Measurements from ENCODE around the gene CBX1. TPM values are rescaled to one million over a fixed set of nuclear protein-coding genes. Genes with fewer than 3 reads are reported as not detected.

Gene CBX1
- total and polyA plus RNA-seq, 7 experiments from 2014 or later = 16.4 to 56.7 (median 26.1) TPM

DNA sequence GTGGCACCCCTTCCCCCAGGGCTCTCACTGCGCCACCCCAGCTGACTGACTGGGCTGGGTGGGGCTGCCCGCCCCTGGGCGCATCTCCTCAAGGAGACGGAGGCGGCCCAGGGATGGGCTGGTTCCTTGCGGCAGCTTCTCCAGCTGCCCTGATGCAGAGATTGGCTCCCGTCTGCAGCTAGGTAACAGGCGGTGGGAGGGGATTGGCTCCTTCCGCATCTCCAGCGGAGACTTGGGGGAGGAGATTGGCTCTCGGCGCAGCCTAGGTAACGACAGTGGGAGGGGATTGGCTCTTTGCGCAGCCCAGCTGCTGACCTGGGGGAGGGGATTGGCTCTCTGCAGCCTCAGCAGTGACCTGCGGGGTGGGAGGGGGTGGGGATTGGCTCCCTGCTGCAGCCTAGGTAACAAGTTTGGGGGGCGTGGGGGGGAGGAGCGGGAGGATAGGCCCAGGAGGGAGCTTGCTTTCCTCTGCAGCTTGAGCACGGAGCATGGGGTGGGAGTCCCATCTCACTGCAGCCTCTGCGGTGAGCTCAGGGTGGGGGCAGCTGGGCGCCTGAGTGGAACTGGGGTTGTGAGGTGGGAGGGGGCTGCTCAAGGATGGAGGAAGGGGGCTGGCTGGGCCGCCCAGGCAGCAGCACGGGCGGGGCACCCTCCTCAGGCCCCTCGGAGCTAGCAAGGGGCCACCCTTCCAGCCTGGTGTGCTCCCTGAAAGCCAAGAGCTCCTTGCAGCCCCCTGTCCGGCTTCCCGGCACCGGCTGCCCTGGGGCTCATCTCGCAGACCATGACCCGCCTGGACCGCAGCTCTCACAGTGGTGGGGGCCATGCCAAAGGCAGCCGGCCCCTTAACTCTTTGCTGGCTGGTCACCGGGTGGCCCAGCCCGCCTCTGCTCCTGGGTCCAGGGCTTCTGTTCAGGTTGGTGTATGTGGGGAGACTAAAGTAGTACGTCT lies 46.8 kb downstream of the CBX1 start:
- H3K9me3 Mint-ChIP-seq = no peaks in the 10 kb centered on the region

DNA sequence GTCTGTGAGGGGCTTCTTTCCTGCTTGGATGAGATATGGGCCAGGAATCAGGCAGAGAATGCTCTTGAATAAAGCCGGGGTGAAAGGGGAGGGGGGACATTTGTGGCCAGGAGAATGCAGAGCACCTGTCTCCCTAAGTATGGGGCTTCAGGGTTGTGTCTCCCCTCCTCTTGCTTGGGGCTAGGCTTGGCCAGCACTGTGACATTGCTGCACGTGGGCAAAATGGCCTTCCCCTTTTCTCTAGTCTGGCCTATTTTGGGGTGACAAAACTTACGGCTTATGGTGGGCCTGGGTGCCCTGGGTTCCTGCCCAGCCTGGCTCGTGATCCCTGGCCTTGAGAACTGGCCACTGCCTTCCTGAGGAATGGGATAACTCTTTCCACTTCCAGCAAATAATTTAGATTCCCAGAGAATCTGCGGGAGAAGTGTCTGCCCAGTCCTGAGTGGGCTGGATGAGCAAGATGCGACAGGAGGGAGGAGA lies 47.5 kb downstream of the CBX1 start:
- Mint-ChIP-seq H3K4me1 (peaks cover 37 to 64% (median 60%) of the 10 kb centered on the region in 7 donors), H3K4me3 (peak overlapping the region in 2 of 10 donors; percentile 20 to 28), H3K27me3 (no peaks in the 10 kb centered on the region), H3K27ac (peak overlapping the region in 3 of 9 donors; percentile 38 to 82 (median 48)), H3K9me3 (no peaks in the 10 kb centered on the region), H3K36me3 (peaks cover 4 to 38% (median 9%) of the 10 kb centered on the region in 5 donors)
- CTCF ChIA-PET = no interaction called here
- intact Hi-C loops (cut with micrococcal nuclease) = no loop called here
- peaks cover 0 to 79% (median 8%) of the 10 kb centered on the region in 3 experiments for H3K36me3 ChIP-seq (ENCODE audit: control insufficient read depth in 2 of 3, insufficient read depth in 3 of 3, low read length in 3 of 3)
- H3K27me3 ChIP-seq (ENCODE audit: control insufficient read depth in 2 of 2, insufficient read depth in 2 of 2, low read length in 2 of 2) = no peaks in the 10 kb centered on the region
- ATAC-seq (no peak), DNase-seq (no peak)
- POLR2A ChIA-PET = no interaction called here
- H3K27ac ChIP-seq (ENCODE audit: low read depth, low read length) = no peak overlapping the region
- H3K4me3 ChIP-seq (ENCODE audit: low read length) = no peak overlapping the region
- peaks cover 10 to 12% of the 10 kb centered on the region in 2 donors for H3K4me1 ChIP-seq (ENCODE audit: control insufficient read depth in 2 of 2, insufficient read depth in 2 of 2, low read length in 2 of 2)
- H3K9me3 ChIP-seq (ENCODE audit: control insufficient read depth in 2 of 3, low read length in 3 of 3) = no peaks in the 10 kb centered on the region

More for the DNA sequence above, 46.8 kb downstream of the CBX1 start:
- H3K9me3 ChIP-seq (ENCODE audit: control insufficient read depth in 2 of 3, low read length in 3 of 3) = no peaks in the 10 kb centered on the region
- DNase-seq (no peak), ATAC-seq (no peak)
- peaks cover 4 to 45% (median 12%) of the 10 kb centered on the region in 5 donors for H3K36me3 Mint-ChIP-seq
- CTCF ChIA-PET = no interaction called here
- intact Hi-C loops (cut with micrococcal nuclease) = no loop called here
- POLR2A ChIA-PET = no interaction called here
- peaks cover 5 to 86% (median 13%) of the 10 kb centered on the region in 3 experiments for H3K36me3 ChIP-seq (ENCODE audit: control insufficient read depth in 2 of 3, insufficient read depth in 3 of 3, low read length in 3 of 3)
- peak overlapping the region in 4 of 9 donors; percentile 5 to 83 (median 52) for H3K27ac Mint-ChIP-seq
- no peak overlapping the region for H3K27ac ChIP-seq (ENCODE audit: low read depth, low read length)
- H3K4me3 ChIP-seq (ENCODE audit: low read length) = no peak overlapping the region
- H3K4me1 ChIP-seq (ENCODE audit: control insufficient read depth in 2 of 2, insufficient read depth in 2 of 2, low read length in 2 of 2) = peaks cover 4 to 5% of the 10 kb centered on the region in 2 donors
- peak overlapping the region in 1 of 10 donors; percentile 71 for H3K4me3 Mint-ChIP-seq
- H3K4me1 Mint-ChIP-seq = peaks cover 32 to 61% (median 55%) of the 10 kb centered on the region in 7 donors
- H3K27me3 ChIP-seq (ENCODE audit: control insufficient read depth in 2 of 2, insufficient read depth in 2 of 2, low read length in 2 of 2) = no peaks in the 10 kb centered on the region
- no peaks in the 10 kb centered on the region for H3K27me3 Mint-ChIP-seq

DNA sequence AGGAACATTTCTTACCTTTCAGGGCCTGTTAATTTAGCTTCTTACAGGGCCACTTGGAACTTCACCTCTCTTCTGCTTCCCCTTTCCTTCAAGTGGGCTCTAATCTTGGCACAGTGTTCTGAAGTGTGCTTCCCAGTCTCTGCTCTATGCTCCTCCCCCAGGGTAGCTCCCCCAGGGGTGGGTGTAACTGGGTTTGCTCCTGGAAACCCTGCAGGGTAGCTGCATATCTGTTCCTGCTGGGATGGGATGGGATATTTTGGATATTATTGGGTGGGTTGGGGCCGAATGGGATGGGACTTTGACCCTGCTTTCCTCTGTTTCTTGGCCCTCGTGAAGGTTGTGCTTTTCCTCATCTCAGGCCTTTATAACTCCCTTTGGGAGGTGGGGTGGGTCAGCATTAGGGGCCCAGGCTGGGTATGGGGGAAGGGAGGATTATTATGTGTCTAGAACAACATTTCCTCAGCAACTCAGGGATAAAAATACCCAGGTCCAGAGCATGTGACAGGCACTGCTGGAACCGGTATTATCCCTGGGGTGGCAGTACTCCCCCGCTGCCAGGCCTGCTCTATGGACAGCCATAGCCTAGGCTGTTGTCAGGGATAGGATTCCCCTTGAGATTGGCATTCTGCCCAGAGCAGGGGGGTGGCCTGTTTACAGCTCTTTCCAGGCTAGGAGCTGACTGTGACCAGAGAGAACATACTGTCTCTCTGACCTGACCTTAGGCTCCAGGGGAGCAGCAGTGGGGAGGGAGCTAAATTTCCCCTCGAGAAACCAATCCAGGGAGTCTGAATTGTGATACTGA lies 48.1 kb downstream of the CBX1 start:
- H3K36me3 Mint-ChIP-seq = peaks cover 4 to 33% (median 5%) of the 10 kb centered on the region in 5 donors
- intact Hi-C loops (cut with micrococcal nuclease) = no loop called here
- Histone ChIP-seq H3K9me3 (ENCODE audit: control insufficient read depth in 2 of 3, low read length in 3 of 3) (no peaks in the 10 kb centered on the region), H3K27ac (ENCODE audit: low read depth, low read length) (no peak overlapping the region), H3K4me1 (ENCODE audit: control insufficient read depth in 2 of 2, insufficient read depth in 2 of 2, low read length in 2 of 2) (peaks cover 10 to 12% of the 10 kb centered on the region in 2 donors), H3K36me3 (ENCODE audit: control insufficient read depth in 2 of 3, insufficient read depth in 3 of 3, low read length in 3 of 3) (peaks cover 0 to 78% (median 7%) of the 10 kb centered on the region in 3 experiments), H3K27me3 (ENCODE audit: control insufficient read depth in 2 of 2, insufficient read depth in 2 of 2, low read length in 2 of 2) (no peaks in the 10 kb centered on the region), H3K4me3 (ENCODE audit: low read length) (no peak overlapping the region)
- H3K27me3 Mint-ChIP-seq = no peaks in the 10 kb centered on the region
- H3K27ac Mint-ChIP-seq = peak overlapping the region in 6 of 9 donors; percentile 48 to 82 (median 70)
- peak overlapping the region in 2 of 10 donors; percentile 25 to 68 for H3K4me3 Mint-ChIP-seq
- POLR2A ChIA-PET = interaction anchor here (0.8 kb wide), 1 partner anchor 17 kb away, joined by 3 read pairs; no protein-coding TSS in a partner anchor
- DNase-seq (no peak), ATAC-seq (no peak)
- H3K4me1 Mint-ChIP-seq = peaks cover 37 to 65% (median 62%) of the 10 kb centered on the region in 7 donors
- CTCF ChIA-PET = interaction anchor here (1.0 kb wide), 1 partner anchor 45 kb away, joined by 3 read pairs; no protein-coding TSS in a partner anchor
- H3K9me3 Mint-ChIP-seq = no peaks in the 10 kb centered on the region

DNA sequence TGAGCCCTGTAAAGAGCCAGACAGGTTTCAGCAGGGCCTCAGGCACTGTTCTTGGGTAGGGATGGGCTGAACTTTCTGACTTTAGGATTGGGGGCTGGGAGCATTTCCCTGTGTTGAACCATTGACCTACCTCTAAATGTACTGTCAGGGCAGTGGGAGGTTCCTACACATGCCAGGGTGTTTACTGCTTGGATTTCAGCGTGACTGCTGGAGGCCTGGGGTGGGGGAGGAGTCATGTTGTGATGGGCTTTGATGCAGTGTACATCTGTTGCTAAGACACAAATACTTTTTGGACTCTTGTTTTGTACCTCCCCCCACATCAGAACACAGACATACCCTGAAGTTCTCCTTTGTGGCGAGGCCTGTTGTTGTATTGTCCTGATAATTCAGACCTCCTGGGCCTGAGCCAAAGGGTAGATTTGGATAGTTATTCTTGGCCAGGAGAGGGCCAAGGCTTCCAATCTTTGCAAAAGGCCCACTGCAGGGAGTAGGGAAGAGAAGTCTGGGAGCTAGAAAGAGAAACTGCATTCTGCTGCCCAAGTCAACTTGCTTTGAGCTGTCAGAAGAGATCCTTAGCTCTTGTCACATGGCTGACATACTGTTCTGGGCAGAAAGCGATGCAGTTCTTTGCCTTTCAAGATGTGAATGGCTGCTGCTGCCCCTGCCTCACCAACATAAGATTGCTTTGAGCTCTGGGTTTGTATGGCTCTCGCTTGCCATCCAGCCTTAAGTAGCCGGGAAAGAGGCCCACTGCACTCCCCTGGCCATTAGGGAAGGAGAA lies 49.4 kb downstream of the CBX1 start:
- ChIA-PET POLR2A (no interaction called here), CTCF (interaction anchor here (1.0 kb wide), 1 partner anchor 46 kb away, joined by 3 read pairs; no protein-coding TSS in a partner anchor)
- H3K9me3 Mint-ChIP-seq = peaks cover 0 to 2% (median 0%) of the 10 kb centered on the region in 11 donors
- intact Hi-C loops (cut with micrococcal nuclease) = no loop called here
- peaks cover 4 to 26% (median 5%) of the 10 kb centered on the region in 5 donors for H3K36me3 Mint-ChIP-seq
- H3K27ac Mint-ChIP-seq = peak overlapping the region in 4 of 9 donors; percentile 25 to 89 (median 72)
- DNase-seq (no peak), ATAC-seq (no peak)
- peaks cover 41 to 74% (median 69%) of the 10 kb centered on the region in 7 donors for H3K4me1 Mint-ChIP-seq
- Histone ChIP-seq H3K9me3 (ENCODE audit: control insufficient read depth in 2 of 3, low read length in 3 of 3) (no peaks in the 10 kb centered on the region), H3K27me3 (ENCODE audit: control insufficient read depth in 2 of 2, insufficient read depth in 2 of 2, low read length in 2 of 2) (no peaks in the 10 kb centered on the region), H3K36me3 (ENCODE audit: control insufficient read depth in 2 of 3, insufficient read depth in 3 of 3, low read length in 3 of 3) (peaks cover 0 to 66% (median 5%) of the 10 kb centered on the region in 3 experiments), H3K4me1 (ENCODE audit: control insufficient read depth in 2 of 2, insufficient read depth in 2 of 2, low read length in 2 of 2) (peaks cover 13 to 16% of the 10 kb centered on the region in 2 donors), H3K4me3 (ENCODE audit: low read length) (no peak overlapping the region), H3K27ac (ENCODE audit: low read depth, low read length) (no peak overlapping the region)
- H3K27me3 Mint-ChIP-seq = no peaks in the 10 kb centered on the region
- H3K4me3 Mint-ChIP-seq = peak overlapping the region in 3 of 10 donors; percentile 12 to 56 (median 20)

DNA sequence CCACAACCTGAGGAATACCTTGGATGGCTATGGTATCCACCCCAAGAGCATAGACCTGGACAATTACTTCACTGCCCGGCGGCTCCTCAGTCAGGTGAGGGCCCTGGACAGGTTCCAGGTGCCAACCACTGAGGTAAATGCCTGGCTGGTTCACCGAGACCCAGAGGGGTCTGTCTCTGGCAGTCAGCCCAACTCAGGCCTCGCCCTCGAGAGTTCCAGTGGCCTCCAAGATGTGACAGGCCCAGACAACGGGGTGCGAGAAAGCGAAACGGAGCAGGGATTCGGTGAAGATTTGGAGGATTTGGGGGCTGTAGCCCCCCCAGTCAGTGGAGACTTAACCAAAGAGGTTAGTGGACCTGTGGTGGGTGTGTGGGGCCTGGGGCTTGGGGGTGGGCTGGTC lies 50.0 kb downstream of the CBX1 start:
- Mint-ChIP-seq H3K9me3 (peaks cover 0 to 2% (median 0%) of the 10 kb centered on the region in 11 donors), H3K4me3 (peak overlapping the region in 2 of 10 donors; percentile 17 to 66), H3K4me1 (peaks cover 45 to 79% (median 70%) of the 10 kb centered on the region in 7 donors), H3K36me3 (peaks cover 3 to 22% (median 4%) of the 10 kb centered on the region in 5 donors), H3K27ac (peak overlapping the region in 4 of 9 donors; percentile 25 to 89 (median 72)), H3K27me3 (no peaks in the 10 kb centered on the region)
- no peak overlapping the region for H3K4me3 ChIP-seq (ENCODE audit: low read length)
- H3K4me1 ChIP-seq (ENCODE audit: control insufficient read depth in 2 of 2, insufficient read depth in 2 of 2, low read length in 2 of 2) = peaks cover 18 to 19% of the 10 kb centered on the region in 2 donors
- POLR2A ChIA-PET = no interaction called here
- H3K27ac ChIP-seq (ENCODE audit: low read depth, low read length) = no peak overlapping the region
- no peak for ATAC-seq
- intact Hi-C loops (cut with micrococcal nuclease) = no loop called here
- peaks cover 0 to 60% (median 0%) of the 10 kb centered on the region in 3 experiments for H3K36me3 ChIP-seq (ENCODE audit: control insufficient read depth in 2 of 3, insufficient read depth in 3 of 3, low read length in 3 of 3)
- H3K27me3 ChIP-seq (ENCODE audit: control insufficient read depth in 2 of 2, insufficient read depth in 2 of 2, low read length in 2 of 2) = no peaks in the 10 kb centered on the region
- DNase-seq = no peak
- H3K9me3 ChIP-seq (ENCODE audit: control insufficient read depth in 2 of 3, low read length in 3 of 3) = no peaks in the 10 kb centered on the region
- CTCF ChIA-PET = no interaction called here

Data from naive thymus-derived CD4-positive, alpha-beta T cell (primary cell).